NB4 (cell line): ENCODE data around the gene MGLL.

ENCODE experiments used
- POLR2A ChIP-seq: IDR thresholded peaks from 2 replicates; pipeline ENCODE4 v1.6.1; 2011; ENCODE audit warnings: mild to moderate bottlenecking; ENCODE audit not compliant: insufficient read length; ENCODE audit errors: extremely low read depth
- TF ChIP-seq, protein P1 (sequence below): IDR thresholded peaks from one replicate; pipeline ENCODE4 v1.5.1; 2012; ENCODE audit warnings: low read depth, low read length

DNA sequence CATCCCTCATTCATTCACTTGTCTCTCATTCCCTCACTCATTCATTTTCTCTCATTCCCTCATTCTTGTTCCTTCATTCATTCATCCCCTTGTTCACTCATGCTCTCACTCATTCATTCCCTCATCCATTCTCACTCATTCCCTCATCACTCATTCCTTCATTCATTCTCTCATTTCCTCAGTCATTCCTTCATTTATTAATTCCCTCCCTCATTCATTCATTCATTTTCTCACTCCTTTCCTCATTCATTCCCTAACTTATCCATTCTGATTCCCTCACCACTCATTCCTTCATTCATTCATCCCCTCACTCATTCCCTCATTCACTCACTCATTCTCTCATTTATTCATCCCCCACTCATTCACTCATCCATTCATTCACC, 135.8 kb downstream of the MGLL start:
- TF ChIP-seq, protein P1, sequence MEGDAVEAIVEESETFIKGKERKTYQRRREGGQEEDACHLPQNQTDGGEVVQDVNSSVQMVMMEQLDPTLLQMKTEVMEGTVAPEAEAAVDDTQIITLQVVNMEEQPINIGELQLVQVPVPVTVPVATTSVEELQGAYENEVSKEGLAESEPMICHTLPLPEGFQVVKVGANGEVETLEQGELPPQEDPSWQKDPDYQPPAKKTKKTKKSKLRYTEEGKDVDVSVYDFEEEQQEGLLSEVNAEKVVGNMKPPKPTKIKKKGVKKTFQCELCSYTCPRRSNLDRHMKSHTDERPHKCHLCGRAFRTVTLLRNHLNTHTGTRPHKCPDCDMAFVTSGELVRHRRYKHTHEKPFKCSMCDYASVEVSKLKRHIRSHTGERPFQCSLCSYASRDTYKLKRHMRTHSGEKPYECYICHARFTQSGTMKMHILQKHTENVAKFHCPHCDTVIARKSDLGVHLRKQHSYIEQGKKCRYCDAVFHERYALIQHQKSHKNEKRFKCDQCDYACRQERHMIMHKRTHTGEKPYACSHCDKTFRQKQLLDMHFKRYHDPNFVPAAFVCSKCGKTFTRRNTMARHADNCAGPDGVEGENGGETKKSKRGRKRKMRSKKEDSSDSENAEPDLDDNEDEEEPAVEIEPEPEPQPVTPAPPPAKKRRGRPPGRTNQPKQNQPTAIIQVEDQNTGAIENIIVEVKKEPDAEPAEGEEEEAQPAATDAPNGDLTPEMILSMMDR, result no peak
- TF ChIP-seq POLR2A, result no peak
